Measurements from ENCODE around the gene SMG6.

The SMG6 gene

DNA sequence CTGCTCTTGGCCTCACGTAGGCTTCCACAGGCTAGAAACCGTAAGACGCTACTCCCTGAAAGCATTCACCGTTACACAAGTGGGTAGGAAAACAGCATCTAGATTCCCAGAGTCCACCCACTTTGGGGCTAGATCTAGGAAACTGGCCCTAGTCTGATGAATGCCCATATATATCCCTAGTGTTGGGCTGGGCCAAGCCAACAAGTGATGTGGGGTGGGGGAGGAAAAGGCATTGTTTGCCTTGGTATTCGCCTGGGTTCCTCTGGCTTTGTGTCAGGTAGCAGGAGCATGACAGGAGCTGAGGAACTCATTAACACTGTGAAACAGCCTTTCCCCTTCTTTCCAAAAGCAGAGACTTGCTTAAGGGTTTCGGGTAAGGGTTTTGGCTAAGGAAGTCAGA, 112.4 kb downstream of the SMG6 start:
- 86 to 89% methylated on average over 6 of the region's 6 CpGs for WGBS, 2 experiments
- Histone ChIP-seq H3K36me3 (ENCODE audit: control insufficient read depth, insufficient read depth, low read length) (peaks cover 11% of the 10 kb centered on the region), H3K27me3 (ENCODE audit: control insufficient read depth, insufficient read depth, low read length, poor library complexity, severe bottlenecking) (no peaks in the 10 kb centered on the region), H3K4me3 (ENCODE audit: insufficient read depth, low read depth, low read length) (no peak overlapping the region), H3K9me3 (ENCODE audit: control insufficient read depth, low read length) (no peaks in the 10 kb centered on the region), H3K27ac (ENCODE audit: insufficient read depth, low read depth, low read length, poor library complexity, severe bottlenecking) (no peak overlapping the region), H3K4me1 (ENCODE audit: control insufficient read depth, insufficient read depth, low read length) (no peaks in the 10 kb centered on the region)

DNA sequence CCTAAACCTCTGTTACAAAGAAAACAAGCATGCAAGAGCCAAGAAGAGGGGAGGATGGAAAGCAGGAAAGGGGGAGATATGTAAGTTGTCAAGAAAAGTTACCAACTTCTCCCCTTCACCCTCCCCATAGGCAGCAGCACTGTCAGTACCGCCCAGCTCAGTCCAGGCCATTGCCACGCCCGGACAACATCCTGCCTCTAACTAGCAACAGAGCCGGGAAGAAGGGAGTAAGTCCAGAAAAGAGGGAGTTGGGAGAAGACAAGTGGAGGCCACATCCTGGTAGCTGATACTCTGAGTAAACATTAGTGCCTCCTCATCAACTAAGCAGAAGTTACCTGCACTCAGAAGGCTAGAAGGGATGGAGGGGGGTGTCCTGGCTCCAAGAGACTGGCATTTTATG, 113.6 kb downstream of the SMG6 start:
- no peak overlapping the region for H3K4me3 ChIP-seq (ENCODE audit: insufficient read depth, low read depth, low read length)
- H3K9me3 ChIP-seq (ENCODE audit: control insufficient read depth, low read length): no peaks in the 10 kb centered on the region
- no peaks in the 10 kb centered on the region for H3K4me1 ChIP-seq (ENCODE audit: control insufficient read depth, insufficient read depth, low read length)
- H3K27me3 ChIP-seq (ENCODE audit: control insufficient read depth, insufficient read depth, low read length, poor library complexity, severe bottlenecking): no peaks in the 10 kb centered on the region
- peaks cover 13% of the 10 kb centered on the region for H3K36me3 ChIP-seq (ENCODE audit: control insufficient read depth, insufficient read depth, low read length)
- 97 to 98% methylated on average over 4 of the region's 4 CpGs for WGBS, 2 experiments
- no peak overlapping the region for H3K27ac ChIP-seq (ENCODE audit: insufficient read depth, low read depth, low read length, poor library complexity, severe bottlenecking)

DNA sequence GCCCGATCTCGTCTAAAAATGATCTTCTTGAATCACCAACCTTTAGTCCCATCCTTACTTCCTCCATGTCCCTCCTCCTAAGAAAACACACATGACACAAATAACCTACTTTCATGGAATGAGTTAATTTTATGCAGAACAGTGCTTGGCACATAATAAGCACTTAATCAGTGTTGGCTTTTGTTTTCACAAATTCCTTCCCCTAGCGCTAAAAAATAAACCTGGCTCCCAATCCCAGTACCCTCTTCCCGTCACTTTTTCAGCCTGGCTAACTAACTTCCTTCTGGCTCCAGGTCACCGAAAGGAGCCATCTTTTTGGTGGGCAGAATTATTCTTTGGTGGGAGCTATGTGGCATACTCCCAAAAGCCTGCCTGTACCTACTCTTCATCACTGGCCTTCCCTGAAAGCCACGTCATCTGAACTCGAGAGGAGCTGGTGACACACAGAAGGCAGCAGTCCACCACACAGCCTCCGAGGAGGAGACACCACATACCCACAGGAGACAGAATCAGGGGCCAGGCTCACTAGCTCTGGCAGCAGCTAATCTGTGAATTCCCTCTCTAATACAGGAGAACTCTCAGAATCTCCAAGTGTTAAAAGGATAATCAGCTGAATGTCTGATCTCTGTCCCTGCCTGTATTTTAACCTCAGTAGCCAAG, 114.5 kb downstream of the SMG6 start:
- WGBS, 2 experiments: 93 to 96% methylated on average over 8 of the region's 8 CpGs
- Histone ChIP-seq H3K27ac (ENCODE audit: insufficient read depth, low read depth, low read length, poor library complexity, severe bottlenecking) (no peak overlapping the region), H3K27me3 (ENCODE audit: control insufficient read depth, insufficient read depth, low read length, poor library complexity, severe bottlenecking) (no peaks in the 10 kb centered on the region), H3K36me3 (ENCODE audit: control insufficient read depth, insufficient read depth, low read length) (peaks cover 13% of the 10 kb centered on the region), H3K4me1 (ENCODE audit: control insufficient read depth, insufficient read depth, low read length) (no peaks in the 10 kb centered on the region), H3K9me3 (ENCODE audit: control insufficient read depth, low read length) (no peaks in the 10 kb centered on the region), H3K4me3 (ENCODE audit: insufficient read depth, low read depth, low read length) (no peak overlapping the region)

DNA sequence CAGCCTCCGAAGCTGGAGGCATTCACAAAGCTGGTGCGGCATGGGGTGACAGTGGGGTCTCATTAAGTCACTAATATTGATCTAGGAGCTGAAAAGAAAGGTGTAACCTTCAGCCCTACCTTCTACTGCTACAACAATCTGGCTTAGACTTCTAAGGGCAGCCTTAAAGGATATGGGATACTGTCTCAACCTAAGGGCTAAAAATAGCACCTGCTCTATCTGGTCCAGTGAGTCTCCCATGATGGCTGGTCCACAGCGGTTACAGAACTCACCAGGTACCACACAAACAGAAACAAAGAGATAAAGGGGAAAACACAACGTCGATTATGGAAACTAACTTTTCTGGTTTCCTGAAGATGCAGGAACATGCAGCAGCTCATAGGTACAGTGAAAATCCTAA, 115.8 kb downstream of the SMG6 start:
- Histone ChIP-seq H3K27me3 (ENCODE audit: control insufficient read depth, insufficient read depth, low read length, poor library complexity, severe bottlenecking) (no peaks in the 10 kb centered on the region), H3K9me3 (ENCODE audit: control insufficient read depth, low read length) (no peaks in the 10 kb centered on the region), H3K4me3 (ENCODE audit: insufficient read depth, low read depth, low read length) (no peak overlapping the region), H3K27ac (ENCODE audit: insufficient read depth, low read depth, low read length, poor library complexity, severe bottlenecking) (no peak overlapping the region), H3K36me3 (ENCODE audit: control insufficient read depth, insufficient read depth, low read length) (peaks cover 13% of the 10 kb centered on the region), H3K4me1 (ENCODE audit: control insufficient read depth, insufficient read depth, low read length) (no peaks in the 10 kb centered on the region)
- WGBS, 2 experiments: 85 to 88% methylated on average over 5 of the region's 5 CpGs

DNA sequence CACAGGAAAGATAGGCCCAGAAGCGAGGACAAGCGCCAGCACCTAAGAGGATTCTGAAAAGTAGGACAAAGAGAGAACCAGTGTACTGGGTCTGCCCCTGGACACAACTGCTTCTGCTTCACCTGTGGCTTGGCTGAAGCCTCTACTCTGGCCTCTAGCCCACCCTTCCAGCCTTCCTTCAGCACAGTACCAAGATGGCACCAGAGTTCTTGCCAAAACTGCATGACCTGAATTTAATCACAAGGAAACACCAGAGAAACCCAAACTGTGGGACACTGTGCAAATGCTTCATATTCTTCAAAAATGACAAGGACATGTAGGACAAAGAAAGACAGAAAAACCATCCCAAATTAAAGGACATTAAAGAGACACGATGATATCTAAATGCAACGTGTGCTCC, 116.6 kb downstream of the SMG6 start:
- no peak overlapping the region for H3K27ac ChIP-seq (ENCODE audit: insufficient read depth, low read depth, low read length, poor library complexity, severe bottlenecking)
- peaks cover 5% of the 10 kb centered on the region for H3K4me1 ChIP-seq (ENCODE audit: control insufficient read depth, insufficient read depth, low read length)
- no peak overlapping the region for H3K4me3 ChIP-seq (ENCODE audit: insufficient read depth, low read depth, low read length)
- peaks cover 13% of the 10 kb centered on the region for H3K36me3 ChIP-seq (ENCODE audit: control insufficient read depth, insufficient read depth, low read length)
- no peaks in the 10 kb centered on the region for H3K9me3 ChIP-seq (ENCODE audit: control insufficient read depth, low read length)
- 97 to 98% methylated on average over 4 of the region's 4 CpGs for WGBS, 2 experiments
- H3K27me3 ChIP-seq (ENCODE audit: control insufficient read depth, insufficient read depth, low read length, poor library complexity, severe bottlenecking): no peaks in the 10 kb centered on the region

DNA sequence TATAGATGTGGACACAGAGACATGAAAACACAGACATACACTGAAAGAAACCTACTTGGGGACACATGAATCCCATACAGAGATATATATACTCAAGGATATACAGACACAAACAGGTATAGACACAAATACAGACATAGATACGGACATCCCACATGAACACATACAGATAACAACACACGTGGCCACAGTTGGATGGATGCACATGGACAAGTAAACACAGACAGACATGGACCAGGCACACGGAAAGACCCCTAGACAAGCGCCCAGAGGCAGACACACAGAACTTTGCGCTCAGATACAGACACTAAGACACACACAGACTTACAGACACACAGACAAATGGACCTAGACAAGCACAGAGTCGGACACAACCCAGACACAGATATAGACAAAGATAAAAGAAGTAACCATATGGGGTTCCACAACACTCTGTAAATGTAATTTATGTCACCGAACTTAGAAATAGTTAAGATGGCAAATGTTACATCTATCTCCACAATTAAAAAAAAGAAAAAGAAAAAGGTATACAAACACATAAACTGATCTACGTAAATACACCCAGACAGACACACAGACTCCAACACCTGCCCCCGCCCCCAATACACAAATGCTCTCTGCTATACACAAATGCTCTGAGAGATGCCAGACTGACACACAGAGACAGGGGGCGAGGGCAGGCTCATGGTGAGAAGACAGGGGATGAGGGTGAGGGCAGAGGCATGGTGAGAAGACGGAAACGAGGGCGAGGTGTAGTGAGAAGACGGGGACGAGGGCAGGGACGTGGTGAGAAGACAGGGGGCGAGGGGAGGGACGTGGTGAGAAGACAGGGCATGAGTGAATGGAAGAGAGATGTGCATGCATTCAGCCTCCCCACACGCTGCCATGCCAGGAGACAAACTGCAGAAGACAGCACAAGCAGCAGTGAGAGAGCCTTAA, 118.3 kb downstream of the SMG6 start:
- Histone ChIP-seq H3K36me3 (ENCODE audit: control insufficient read depth, insufficient read depth, low read length) (peaks cover 13% of the 10 kb centered on the region), H3K27ac (ENCODE audit: insufficient read depth, low read depth, low read length, poor library complexity, severe bottlenecking) (no peak overlapping the region), H3K9me3 (ENCODE audit: control insufficient read depth, low read length) (no peaks in the 10 kb centered on the region), H3K27me3 (ENCODE audit: control insufficient read depth, insufficient read depth, low read length, poor library complexity, severe bottlenecking) (no peaks in the 10 kb centered on the region), H3K4me1 (ENCODE audit: control insufficient read depth, insufficient read depth, low read length) (peaks cover 16% of the 10 kb centered on the region), H3K4me3 (ENCODE audit: insufficient read depth, low read depth, low read length) (no peak overlapping the region)
- 94 to 96% methylated on average over 17 to 19 of the region's 19 CpGs for WGBS, 2 experiments

DNA sequence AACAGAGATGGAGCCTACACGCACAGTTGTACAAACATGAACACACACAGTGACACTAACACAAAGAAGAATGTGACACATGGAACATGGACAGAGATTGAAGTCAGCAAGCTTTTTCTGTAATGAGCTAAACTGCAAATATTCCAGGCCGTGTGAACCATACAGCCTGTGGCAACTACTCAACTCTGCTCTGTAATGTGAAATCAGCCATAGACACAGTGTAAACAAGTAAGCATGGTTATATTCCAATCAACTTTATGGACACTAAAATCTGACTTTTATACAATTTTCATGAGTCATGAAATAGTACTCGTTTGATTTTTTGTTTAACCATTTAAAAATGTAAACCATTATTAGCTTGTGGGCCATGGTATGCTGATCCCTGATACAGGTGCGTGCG, 120.2 kb downstream of the SMG6 start:
- H3K4me3 ChIP-seq (ENCODE audit: insufficient read depth, low read depth, low read length): no peak overlapping the region
- H3K9me3 ChIP-seq (ENCODE audit: control insufficient read depth, low read length): no peaks in the 10 kb centered on the region
- peaks cover 13% of the 10 kb centered on the region for H3K36me3 ChIP-seq (ENCODE audit: control insufficient read depth, insufficient read depth, low read length)
- 85 to 90% methylated on average over 4 of the region's 5 CpGs for WGBS, 2 experiments
- peaks cover 16% of the 10 kb centered on the region for H3K4me1 ChIP-seq (ENCODE audit: control insufficient read depth, insufficient read depth, low read length)
- no peak overlapping the region for H3K27ac ChIP-seq (ENCODE audit: insufficient read depth, low read depth, low read length, poor library complexity, severe bottlenecking)
- H3K27me3 ChIP-seq (ENCODE audit: control insufficient read depth, insufficient read depth, low read length, poor library complexity, severe bottlenecking): no peaks in the 10 kb centered on the region

DNA sequence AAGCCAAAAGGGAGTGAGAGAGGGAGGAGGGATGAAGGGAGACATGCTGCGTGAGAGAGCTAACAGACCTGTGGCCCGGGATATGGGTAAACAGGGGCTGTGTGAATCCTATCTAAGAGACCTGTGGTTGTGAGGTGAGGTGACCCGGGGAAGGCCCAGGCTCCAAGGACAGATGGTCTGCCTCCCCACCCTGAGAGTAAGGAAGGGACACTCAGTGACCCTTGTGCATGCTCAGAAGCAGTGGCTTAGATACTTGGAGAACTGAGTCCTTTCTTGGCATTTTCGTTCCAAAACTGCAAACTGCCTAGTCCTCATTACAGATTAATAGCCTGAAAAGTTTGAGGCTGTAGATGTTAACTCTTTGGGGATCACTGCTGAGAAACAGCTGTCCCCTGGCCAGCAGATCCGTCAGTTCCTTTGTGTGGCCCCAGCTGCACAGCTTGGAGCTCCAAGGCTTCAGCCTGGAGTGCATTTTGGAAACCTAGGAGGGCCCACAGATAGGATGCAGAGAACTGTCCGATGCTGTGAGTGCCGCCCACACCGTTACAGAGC, 121.6 kb downstream of the SMG6 start:
- Histone ChIP-seq H3K27me3 (ENCODE audit: control insufficient read depth, insufficient read depth, low read length, poor library complexity, severe bottlenecking) (no peaks in the 10 kb centered on the region), H3K4me3 (ENCODE audit: insufficient read depth, low read depth, low read length) (no peak overlapping the region), H3K36me3 (ENCODE audit: control insufficient read depth, insufficient read depth, low read length) (peaks cover 5% of the 10 kb centered on the region), H3K9me3 (ENCODE audit: control insufficient read depth, low read length) (no peaks in the 10 kb centered on the region), H3K27ac (ENCODE audit: insufficient read depth, low read depth, low read length, poor library complexity, severe bottlenecking) (peak overlapping the region; percentile 46), H3K4me1 (ENCODE audit: control insufficient read depth, insufficient read depth, low read length) (peaks cover 16% of the 10 kb centered on the region)
- WGBS, 2 experiments: 75 to 77% methylated on average over 8 of the region's 8 CpGs

DNA sequence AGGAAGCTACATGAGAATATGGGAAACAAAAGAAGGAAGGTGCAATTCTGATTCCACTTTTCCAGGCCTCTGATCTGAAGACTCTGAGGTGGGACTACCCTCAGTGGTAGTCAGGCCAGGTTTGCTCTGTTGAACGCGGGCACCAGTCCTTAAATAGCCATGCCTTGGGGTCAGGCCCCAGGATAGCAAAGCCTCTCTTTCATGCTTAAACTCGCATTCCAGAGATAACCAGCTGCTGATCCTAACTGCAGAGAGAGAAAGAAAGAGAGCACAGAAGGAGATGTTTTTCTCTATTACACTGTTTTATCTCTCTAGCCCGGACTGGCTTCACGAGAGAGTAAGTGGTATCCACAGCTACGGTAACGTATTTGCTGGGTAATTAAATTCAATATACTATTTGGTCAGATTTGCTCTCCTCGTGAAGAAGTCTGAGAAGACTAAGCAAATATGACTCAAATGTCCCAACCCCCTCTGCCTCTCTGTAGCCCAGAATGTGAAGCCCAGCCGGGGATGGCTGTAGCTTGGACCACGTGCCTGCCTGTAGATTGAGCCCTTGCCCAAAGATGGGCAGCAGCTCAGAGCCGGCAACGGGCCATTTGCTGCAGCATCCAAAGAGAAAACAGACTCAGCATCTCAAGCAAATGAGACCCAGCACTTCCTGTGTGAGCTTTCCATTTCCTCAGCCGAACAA, 122.2 kb downstream of the SMG6 start:
- Histone ChIP-seq H3K27me3 (ENCODE audit: control insufficient read depth, insufficient read depth, low read length, poor library complexity, severe bottlenecking) (no peaks in the 10 kb centered on the region), H3K4me3 (ENCODE audit: insufficient read depth, low read depth, low read length) (no peak overlapping the region), H3K27ac (ENCODE audit: insufficient read depth, low read depth, low read length, poor library complexity, severe bottlenecking) (peak overlapping the region; percentile 46), H3K36me3 (ENCODE audit: control insufficient read depth, insufficient read depth, low read length) (peaks cover 3% of the 10 kb centered on the region), H3K4me1 (ENCODE audit: control insufficient read depth, insufficient read depth, low read length) (peaks cover 16% of the 10 kb centered on the region), H3K9me3 (ENCODE audit: control insufficient read depth, low read length) (no peaks in the 10 kb centered on the region)
- 72 to 75% methylated on average over 13 of the region's 13 CpGs for WGBS, 2 experiments

DNA sequence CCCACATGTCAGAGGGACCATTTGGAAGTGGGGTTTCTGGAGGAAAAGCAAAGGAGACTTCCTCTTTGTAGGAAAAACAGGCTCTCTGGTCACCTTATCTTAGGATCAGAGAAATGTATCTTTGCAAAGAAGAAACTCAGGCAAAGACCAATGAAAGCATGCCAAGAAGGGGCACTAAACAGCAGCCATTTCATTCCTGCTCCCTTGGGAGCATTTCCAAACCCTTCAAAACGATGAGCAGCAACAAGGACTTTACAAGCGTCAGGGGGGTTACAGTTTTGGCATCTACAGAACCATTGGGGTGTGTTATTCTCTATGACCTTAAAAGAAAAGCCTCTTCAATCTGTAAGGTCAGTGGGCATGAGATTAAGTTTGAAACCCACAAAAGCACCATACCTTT, 122.8 kb downstream of the SMG6 start:
- no peaks in the 10 kb centered on the region for H3K27me3 ChIP-seq (ENCODE audit: control insufficient read depth, insufficient read depth, low read length, poor library complexity, severe bottlenecking)
- no peaks in the 10 kb centered on the region for H3K9me3 ChIP-seq (ENCODE audit: control insufficient read depth, low read length)
- H3K27ac ChIP-seq (ENCODE audit: insufficient read depth, low read depth, low read length, poor library complexity, severe bottlenecking): peak overlapping the region; percentile 11
- H3K4me3 ChIP-seq (ENCODE audit: insufficient read depth, low read depth, low read length): no peak overlapping the region
- no peaks in the 10 kb centered on the region for H3K36me3 ChIP-seq (ENCODE audit: control insufficient read depth, insufficient read depth, low read length)
- 91 to 100% methylated on average over 2 of the region's 2 CpGs for WGBS, 2 experiments
- peaks cover 16% of the 10 kb centered on the region for H3K4me1 ChIP-seq (ENCODE audit: control insufficient read depth, insufficient read depth, low read length)

Data from ectodermal cell (in vitro differentiated cells).